ENCODE data around the gene PHF23.

- TF ChIP-seq CEBPB (IDR thresholded peaks at IDR 0.05; ENCODE audit: low read depth, low read length) = no peak
- no peak for TF ChIP-seq CTCF (conservative IDR thresholded peaks at IDR 0.05; ENCODE audit: low read depth, low read length)
- no peak for TF ChIP-seq POLR2A (IDR thresholded peaks at IDR 0.05; ENCODE audit: low read depth, low read length)
- no peak for TF ChIP-seq RAD21 (IDR thresholded peaks at IDR 0.05; ENCODE audit: low read length)
- TF ChIP-seq CHD1 (IDR thresholded peaks at IDR 0.05; ENCODE audit: low read depth, low read length) = no peak
Observed at GRCh38 chr17:7254511-7254910, 15.3 kb upstream of the PHF23 start.

Measured in IMR-90 (cell line).